ENCODE measurements around the gene ZFP1. TPM values are rescaled to one million over a fixed set of nuclear protein-coding genes. Genes with fewer than 3 reads are reported as not detected.

Gene ZFP1
- total and polyA plus RNA-seq, 2 experiments from 2014 or later = 4.8 to 12.5 TPM

DNA sequence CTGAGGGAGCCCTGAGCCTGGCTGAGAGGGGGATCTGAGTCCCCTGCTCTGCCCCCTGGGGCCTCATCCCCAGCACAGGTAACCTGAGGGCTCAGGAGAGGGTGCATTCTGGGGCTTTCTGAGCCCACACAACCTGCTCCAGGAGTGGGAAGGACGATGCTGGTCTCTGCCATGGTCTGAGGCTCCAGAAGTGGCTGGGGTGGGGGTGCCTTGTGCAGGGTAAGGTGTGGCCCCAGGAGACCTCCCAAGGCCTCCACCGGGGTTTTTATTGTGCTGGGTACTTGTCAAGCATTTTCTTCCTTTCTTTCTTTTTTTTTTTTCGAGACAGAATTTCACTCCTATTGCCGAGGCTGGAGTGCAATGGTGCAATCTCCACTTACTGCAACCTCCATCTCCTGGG, 70.8 kb downstream of the ZFP1 start:
- ATAC-seq (no peak), DNase-seq (ENCODE audit: low spot score) (no peak)
- TF ChIP-seq, protein P1, sequence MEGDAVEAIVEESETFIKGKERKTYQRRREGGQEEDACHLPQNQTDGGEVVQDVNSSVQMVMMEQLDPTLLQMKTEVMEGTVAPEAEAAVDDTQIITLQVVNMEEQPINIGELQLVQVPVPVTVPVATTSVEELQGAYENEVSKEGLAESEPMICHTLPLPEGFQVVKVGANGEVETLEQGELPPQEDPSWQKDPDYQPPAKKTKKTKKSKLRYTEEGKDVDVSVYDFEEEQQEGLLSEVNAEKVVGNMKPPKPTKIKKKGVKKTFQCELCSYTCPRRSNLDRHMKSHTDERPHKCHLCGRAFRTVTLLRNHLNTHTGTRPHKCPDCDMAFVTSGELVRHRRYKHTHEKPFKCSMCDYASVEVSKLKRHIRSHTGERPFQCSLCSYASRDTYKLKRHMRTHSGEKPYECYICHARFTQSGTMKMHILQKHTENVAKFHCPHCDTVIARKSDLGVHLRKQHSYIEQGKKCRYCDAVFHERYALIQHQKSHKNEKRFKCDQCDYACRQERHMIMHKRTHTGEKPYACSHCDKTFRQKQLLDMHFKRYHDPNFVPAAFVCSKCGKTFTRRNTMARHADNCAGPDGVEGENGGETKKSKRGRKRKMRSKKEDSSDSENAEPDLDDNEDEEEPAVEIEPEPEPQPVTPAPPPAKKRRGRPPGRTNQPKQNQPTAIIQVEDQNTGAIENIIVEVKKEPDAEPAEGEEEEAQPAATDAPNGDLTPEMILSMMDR (conservative IDR thresholded peaks at IDR 0.05; ENCODE audit: low read depth in 2 of 2) = no peak
- no peak for TF ChIP-seq ZNF331 (CRISPR knock-in tag; IDR thresholded peaks at IDR 0.05; ENCODE audit: low read depth)
- TF ChIP-seq JUNB (IDR thresholded peaks at IDR 0.05; ENCODE audit: unreplicated experiment) = no peak
- no peak for TF ChIP-seq EZH2phosphoT487 (IDR thresholded peaks at IDR 0.05; ENCODE audit: unreplicated experiment)
- TF ChIP-seq ZNF114 (CRISPR knock-in tag; IDR thresholded peaks at IDR 0.05) = no peak
- TF ChIP-seq NANOG (IDR thresholded peaks at IDR 0.05; ENCODE audit: borderline replicate concordance) = no peak
- no peak for TF ChIP-seq POLR2AphosphoS5 (IDR thresholded peaks at IDR 0.05; ENCODE audit: low read depth)
- TF ChIP-seq, protein P2, sequence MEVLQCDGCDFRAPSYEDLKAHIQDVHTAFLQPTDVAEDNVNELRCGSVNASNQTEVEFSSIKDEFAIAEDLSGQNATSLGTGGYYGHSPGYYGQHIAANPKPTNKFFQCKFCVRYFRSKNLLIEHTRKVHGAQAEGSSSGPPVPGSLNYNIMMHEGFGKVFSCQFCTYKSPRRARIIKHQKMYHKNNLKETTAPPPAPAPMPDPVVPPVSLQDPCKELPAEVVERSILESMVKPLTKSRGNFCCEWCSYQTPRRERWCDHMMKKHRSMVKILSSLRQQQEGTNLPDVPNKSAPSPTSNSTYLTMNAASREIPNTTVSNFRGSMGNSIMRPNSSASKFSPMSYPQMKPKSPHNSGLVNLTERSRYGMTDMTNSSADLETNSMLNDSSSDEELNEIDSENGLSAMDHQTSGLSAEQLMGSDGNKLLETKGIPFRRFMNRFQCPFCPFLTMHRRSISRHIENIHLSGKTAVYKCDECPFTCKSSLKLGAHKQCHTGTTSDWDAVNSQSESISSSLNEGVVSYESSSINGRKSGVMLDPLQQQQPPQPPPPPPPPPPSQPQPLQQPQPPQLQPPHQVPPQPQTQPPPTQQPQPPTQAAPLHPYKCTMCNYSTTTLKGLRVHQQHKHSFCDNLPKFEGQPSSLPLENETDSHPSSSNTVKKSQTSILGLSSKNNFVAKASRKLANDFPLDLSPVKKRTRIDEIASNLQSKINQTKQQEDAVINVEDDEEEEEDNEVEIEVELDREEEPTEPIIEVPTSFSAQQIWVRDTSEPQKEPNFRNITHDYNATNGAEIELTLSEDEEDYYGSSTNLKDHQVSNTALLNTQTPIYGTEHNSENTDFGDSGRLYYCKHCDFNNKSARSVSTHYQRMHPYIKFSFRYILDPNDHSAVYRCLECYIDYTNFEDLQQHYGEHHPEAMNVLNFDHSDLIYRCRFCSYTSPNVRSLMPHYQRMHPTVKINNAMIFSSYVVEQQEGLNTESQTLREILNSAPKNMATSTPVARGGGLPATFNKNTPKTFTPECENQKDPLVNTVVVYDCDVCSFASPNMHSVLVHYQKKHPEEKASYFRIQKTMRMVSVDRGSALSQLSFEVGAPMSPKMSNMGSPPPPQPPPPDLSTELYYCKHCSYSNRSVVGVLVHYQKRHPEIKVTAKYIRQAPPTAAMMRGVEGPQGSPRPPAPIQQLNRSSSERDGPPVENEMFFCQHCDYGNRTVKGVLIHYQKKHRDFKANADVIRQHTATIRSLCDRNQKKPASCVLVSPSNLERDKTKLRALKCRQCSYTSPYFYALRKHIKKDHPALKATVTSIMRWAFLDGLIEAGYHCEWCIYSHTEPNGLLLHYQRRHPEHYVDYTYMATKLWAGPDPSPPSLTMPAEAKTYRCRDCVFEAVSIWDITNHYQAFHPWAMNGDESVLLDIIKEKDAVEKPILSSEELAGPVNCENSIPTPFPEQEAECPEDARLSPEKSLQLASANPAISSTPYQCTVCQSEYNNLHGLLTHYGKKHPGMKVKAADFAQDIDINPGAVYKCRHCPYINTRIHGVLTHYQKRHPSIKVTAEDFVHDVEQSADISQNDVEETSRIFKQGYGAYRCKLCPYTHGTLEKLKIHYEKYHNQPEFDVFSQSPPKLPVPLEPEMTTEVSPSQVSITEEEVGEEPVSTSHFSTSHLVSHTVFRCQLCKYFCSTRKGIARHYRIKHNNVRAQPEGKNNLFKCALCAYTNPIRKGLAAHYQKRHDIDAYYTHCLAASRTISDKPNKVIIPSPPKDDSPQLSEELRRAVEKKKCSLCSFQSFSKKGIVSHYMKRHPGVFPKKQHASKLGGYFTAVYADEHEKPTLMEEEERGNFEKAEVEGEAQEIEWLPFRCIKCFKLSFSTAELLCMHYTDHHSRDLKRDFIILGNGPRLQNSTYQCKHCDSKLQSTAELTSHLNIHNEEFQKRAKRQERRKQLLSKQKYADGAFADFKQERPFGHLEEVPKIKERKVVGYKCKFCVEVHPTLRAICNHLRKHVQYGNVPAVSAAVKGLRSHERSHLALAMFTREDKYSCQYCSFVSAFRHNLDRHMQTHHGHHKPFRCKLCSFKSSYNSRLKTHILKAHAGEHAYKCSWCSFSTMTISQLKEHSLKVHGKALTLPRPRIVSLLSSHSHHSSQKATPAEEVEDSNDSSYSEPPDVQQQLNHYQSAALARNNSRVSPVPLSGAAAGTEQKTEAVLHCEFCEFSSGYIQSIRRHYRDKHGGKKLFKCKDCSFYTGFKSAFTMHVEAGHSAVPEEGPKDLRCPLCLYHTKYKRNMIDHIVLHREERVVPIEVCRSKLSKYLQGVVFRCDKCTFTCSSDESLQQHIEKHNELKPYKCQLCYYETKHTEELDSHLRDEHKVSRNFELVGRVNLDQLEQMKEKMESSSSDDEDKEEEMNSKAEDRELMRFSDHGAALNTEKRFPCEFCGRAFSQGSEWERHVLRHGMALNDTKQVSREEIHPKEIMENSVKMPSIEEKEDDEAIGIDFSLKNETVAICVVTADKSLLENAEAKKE (CRISPR knock-in tag; IDR thresholded peaks at IDR 0.05) = no peak
- TF ChIP-seq, protein P3, sequence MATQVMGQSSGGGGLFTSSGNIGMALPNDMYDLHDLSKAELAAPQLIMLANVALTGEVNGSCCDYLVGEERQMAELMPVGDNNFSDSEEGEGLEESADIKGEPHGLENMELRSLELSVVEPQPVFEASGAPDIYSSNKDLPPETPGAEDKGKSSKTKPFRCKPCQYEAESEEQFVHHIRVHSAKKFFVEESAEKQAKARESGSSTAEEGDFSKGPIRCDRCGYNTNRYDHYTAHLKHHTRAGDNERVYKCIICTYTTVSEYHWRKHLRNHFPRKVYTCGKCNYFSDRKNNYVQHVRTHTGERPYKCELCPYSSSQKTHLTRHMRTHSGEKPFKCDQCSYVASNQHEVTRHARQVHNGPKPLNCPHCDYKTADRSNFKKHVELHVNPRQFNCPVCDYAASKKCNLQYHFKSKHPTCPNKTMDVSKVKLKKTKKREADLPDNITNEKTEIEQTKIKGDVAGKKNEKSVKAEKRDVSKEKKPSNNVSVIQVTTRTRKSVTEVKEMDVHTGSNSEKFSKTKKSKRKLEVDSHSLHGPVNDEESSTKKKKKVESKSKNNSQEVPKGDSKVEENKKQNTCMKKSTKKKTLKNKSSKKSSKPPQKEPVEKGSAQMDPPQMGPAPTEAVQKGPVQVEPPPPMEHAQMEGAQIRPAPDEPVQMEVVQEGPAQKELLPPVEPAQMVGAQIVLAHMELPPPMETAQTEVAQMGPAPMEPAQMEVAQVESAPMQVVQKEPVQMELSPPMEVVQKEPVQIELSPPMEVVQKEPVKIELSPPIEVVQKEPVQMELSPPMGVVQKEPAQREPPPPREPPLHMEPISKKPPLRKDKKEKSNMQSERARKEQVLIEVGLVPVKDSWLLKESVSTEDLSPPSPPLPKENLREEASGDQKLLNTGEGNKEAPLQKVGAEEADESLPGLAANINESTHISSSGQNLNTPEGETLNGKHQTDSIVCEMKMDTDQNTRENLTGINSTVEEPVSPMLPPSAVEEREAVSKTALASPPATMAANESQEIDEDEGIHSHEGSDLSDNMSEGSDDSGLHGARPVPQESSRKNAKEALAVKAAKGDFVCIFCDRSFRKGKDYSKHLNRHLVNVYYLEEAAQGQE (IDR thresholded peaks at IDR 0.05; ENCODE audit: unreplicated experiment) = no peak
- TF ChIP-seq STAT1 (IDR thresholded peaks at IDR 0.05; ENCODE audit: unreplicated experiment) = no peak
- TF ChIP-seq, protein P4, sequence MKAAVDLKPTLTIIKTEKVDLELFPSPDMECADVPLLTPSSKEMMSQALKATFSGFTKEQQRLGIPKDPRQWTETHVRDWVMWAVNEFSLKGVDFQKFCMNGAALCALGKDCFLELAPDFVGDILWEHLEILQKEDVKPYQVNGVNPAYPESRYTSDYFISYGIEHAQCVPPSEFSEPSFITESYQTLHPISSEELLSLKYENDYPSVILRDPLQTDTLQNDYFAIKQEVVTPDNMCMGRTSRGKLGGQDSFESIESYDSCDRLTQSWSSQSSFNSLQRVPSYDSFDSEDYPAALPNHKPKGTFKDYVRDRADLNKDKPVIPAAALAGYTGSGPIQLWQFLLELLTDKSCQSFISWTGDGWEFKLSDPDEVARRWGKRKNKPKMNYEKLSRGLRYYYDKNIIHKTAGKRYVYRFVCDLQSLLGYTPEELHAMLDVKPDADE (IDR thresholded peaks at IDR 0.05) = no peak
- H3K4me2 ChIP-seq = no peak overlapping the region
- no peaks in the 10 kb centered on the region for H3K36me3 Mint-ChIP-seq (ENCODE audit: low read depth)
- no peaks in the 10 kb centered on the region for H3K36me3 ChIP-seq (ENCODE audit: insufficient read depth)
- no peaks in the 10 kb centered on the region for H3K9me2 ChIP-seq (ENCODE audit: insufficient read depth)
- no peaks in the 10 kb centered on the region for H3K4me1 ChIP-seq (ENCODE audit: insufficient read depth)
- H3K27ac ChIP-seq (ENCODE audit: low read depth) = no peak overlapping the region
- no peaks in the 10 kb centered on the region for H3F3A ChIP-seq (replicated peaks; ENCODE audit: low read depth)
- no peak overlapping the region for H3K4me3 ChIP-seq
- H4K20me1 ChIP-seq (replicated peaks; ENCODE audit: insufficient read depth) = no peaks in the 10 kb centered on the region
- no peaks in the 10 kb centered on the region for H3K27me3 ChIP-seq (ENCODE audit: insufficient read depth)
- peaks cover 2% of the 10 kb centered on the region for H3K27me3 Mint-ChIP-seq (ENCODE audit: insufficient read depth, low read depth, poor library complexity)
- H3K27ac Mint-ChIP-seq = no peak overlapping the region
- H3K9me3 Mint-ChIP-seq = no peaks in the 10 kb centered on the region; the same call in 2 of the 3 replicates
- H2AFZ ChIP-seq = no peak overlapping the region
- H3K4me1 Mint-ChIP-seq = no peaks in the 10 kb centered on the region
- H3K79me2 ChIP-seq (replicated peaks; ENCODE audit: insufficient read depth) = no peaks in the 10 kb centered on the region
- no peak overlapping the region for H3K4me3 Mint-ChIP-seq
